Ishikawa (cell line): ENCODE measurements around the gene CCR6.

ENCODE experiments used
- CEBPB ChIP-seq: IDR thresholded peaks from 2 replicates; pipeline ENCODE4 v1.6.1; 2012
- CREB1 ChIP-seq: IDR thresholded peaks from 2 replicates; pipeline ENCODE4 v1.6.1; 2012; ENCODE audit warnings: low read depth
- EGR1 ChIP-seq: IDR thresholded peaks from 2 replicates; pipeline ENCODE4 v1.6.1; 2012
- EP300 ChIP-seq: IDR thresholded peaks from 2 replicates; pipeline ENCODE4 v1.6.1; 2012; ENCODE audit warnings: borderline replicate concordance
- FOXM1 ChIP-seq: IDR thresholded peaks from 2 replicates; pipeline ENCODE4 v1.6.1; 2012; ENCODE audit warnings: low read depth, borderline replicate concordance
- MAX ChIP-seq: IDR thresholded peaks from 2 replicates; pipeline ENCODE4 v1.6.1; 2012
- NFIC ChIP-seq: IDR thresholded peaks from 2 replicates; pipeline ENCODE4 v1.6.1; 2012
- RAD21 ChIP-seq: IDR thresholded peaks from 2 replicates; pipeline ENCODE4 v1.6.1; 2012; ENCODE audit warnings: low read depth
- REST ChIP-seq: IDR thresholded peaks from 2 replicates; pipeline ENCODE4 v1.6.1; 2012; ENCODE audit warnings: low read depth, mild to moderate bottlenecking
- TAF1 ChIP-seq: IDR thresholded peaks from 2 replicates; pipeline ENCODE4 v1.6.1; 2012; ENCODE audit warnings: low read depth, mild to moderate bottlenecking
- TCF12 ChIP-seq: IDR thresholded peaks from 2 replicates; pipeline ENCODE4 v1.6.1; 2012; ENCODE audit warnings: low read depth
- TEAD4 ChIP-seq: IDR thresholded peaks from 2 replicates; pipeline ENCODE4 v1.6.1; 2012
- USF1 ChIP-seq: IDR thresholded peaks from 2 replicates; pipeline ENCODE4 v1.6.1; 2012
- YY1 ChIP-seq: IDR thresholded peaks from 2 replicates; pipeline ENCODE4 v1.6.1; 2012; ENCODE audit warnings: low read depth
- ZBTB7A ChIP-seq: IDR thresholded peaks from 2 replicates; pipeline ENCODE4 v1.6.1; 2012; ENCODE audit warnings: low read depth

Gene CCR6

GRCh38 chr6:167122827-167123657, at the start of gene CCR6:
TSS of gene CCR6 (plus strand) at chr6:167123096. CDS start at chr6:167136135, 13,039 bp downstream.
- TF ChIP-seq USF1 (no peak), FOXM1 (no peak), EGR1 (no peak), YY1 (no peak), RAD21 (no peak), REST (no peak), ZBTB7A (no peak), TCF12 (no peak), TAF1 (no peak), CEBPB (no peak), TEAD4 (no peak), CREB1 (no peak), NFIC (no peak), EP300 (no peak)

GRCh38 chr6:167073679-167074274, 49.1 kb upstream of the CCR6 start:
- TF ChIP-seq FOXM1, result no peak
- TF ChIP-seq REST, result no peak
- no peak for TF ChIP-seq USF1
- no peak for TF ChIP-seq YY1
- TF ChIP-seq CREB1, result no peak
- TF ChIP-seq TAF1, result no peak
- TF ChIP-seq RAD21, result no peak
- no peak for TF ChIP-seq TCF12
- TF ChIP-seq CEBPB, result no peak
- no peak for TF ChIP-seq MAX

- TF ChIP-seq CREB1, result no peak
- no peak for TF ChIP-seq NFIC
- TF ChIP-seq RAD21, result no peak
- no peak for TF ChIP-seq MAX
- TF ChIP-seq TAF1, result no peak
- no peak for TF ChIP-seq USF1
- no peak for TF ChIP-seq REST
- no peak for TF ChIP-seq TCF12
- TF ChIP-seq EGR1, result no peak
- TF ChIP-seq ZBTB7A, result no peak
- no peak for TF ChIP-seq CEBPB
- no peak for TF ChIP-seq YY1
- no peak for TF ChIP-seq EP300
- no peak for TF ChIP-seq FOXM1
- no peak for TF ChIP-seq TEAD4
Observed at GRCh38 chr6:167077241-167077932, 45.5 kb upstream of the CCR6 start.
